ENCODE data around the gene SLC35B4. TPM values are rescaled to one million over a fixed set of nuclear protein-coding genes. Genes with fewer than 3 reads are reported as not detected.

The SLC35B4 gene
- total and polyA plus RNA-seq, 4 donors: 3.6 to 25.7 (median 10.5) TPM

DNA sequence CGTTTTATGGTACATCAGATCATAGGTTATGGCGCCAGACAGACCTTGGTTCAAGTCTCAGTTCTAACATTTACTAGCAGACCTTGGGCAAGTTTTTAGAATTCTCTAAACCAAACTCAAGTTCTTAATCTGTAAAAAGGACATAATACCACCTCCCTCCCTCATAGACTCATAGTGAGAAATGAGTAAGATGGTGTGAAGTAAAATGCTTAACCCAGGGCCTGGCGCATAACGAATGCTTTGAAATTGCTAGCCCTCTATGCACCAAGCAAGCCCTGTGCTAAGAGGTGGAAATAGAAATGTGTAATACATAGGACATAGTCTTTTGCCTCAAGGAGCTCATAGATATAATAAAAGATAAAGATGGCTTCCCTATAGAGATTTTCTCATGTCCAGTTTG, 17.7 kb upstream of the SLC35B4 start:
- 83 to 85% methylated on average over 4 of the region's 4 CpGs for WGBS, 2 donors
- H3K27ac ChIP-seq (ENCODE audit: low read depth in 1 of 2, low read length in 1 of 2): no peak overlapping the region
- peaks cover 0 to 8% (median 0%) of the 10 kb centered on the region in 4 donors for H3K9me3 ChIP-seq (ENCODE audit: control insufficient read depth in 4 of 4, insufficient read depth in 3 of 4, low read length in 3 of 4)
- ATAC-seq (ENCODE audit: insufficient read depth, low FRiP score) (no peak), DNase-seq (no peak)
- no peak overlapping the region for H3K9ac ChIP-seq (ENCODE audit: insufficient read depth in 1 of 2, low read length in 2 of 2)
- H3K4me1 ChIP-seq (ENCODE audit: control insufficient read depth in 5 of 5, insufficient read depth in 5 of 5, low read length in 5 of 5): no peaks in the 10 kb centered on the region
- no peak overlapping the region for H3K4me3 ChIP-seq
- no peaks in the 10 kb centered on the region for H3K36me3 ChIP-seq (ENCODE audit: control insufficient read depth in 4 of 4, insufficient read depth in 4 of 4, low read length in 4 of 4)
- no peak for TF ChIP-seq CTCF (IDR thresholded peaks at IDR 0.05; ENCODE audit: control extremely low read depth, extremely low read depth)
- H3K27me3 ChIP-seq (ENCODE audit: control insufficient read depth in 3 of 3, insufficient read depth in 3 of 3, low read length in 2 of 3): no peaks in the 10 kb centered on the region

- 85 to 87% methylated on average over 13 of the region's 13 CpGs for WGBS, 2 donors
- TF ChIP-seq CTCF (IDR thresholded peaks at IDR 0.05; ENCODE audit: control extremely low read depth, extremely low read depth): no peak
- Histone ChIP-seq H3K9ac (ENCODE audit: insufficient read depth in 1 of 2, low read length in 2 of 2) (no peak overlapping the region), H3K27me3 (ENCODE audit: control insufficient read depth in 3 of 3, insufficient read depth in 3 of 3, low read length in 2 of 3) (no peaks in the 10 kb centered on the region), H3K27ac (ENCODE audit: low read depth in 1 of 2, low read length in 1 of 2) (no peak overlapping the region), H3K4me1 (ENCODE audit: control insufficient read depth in 5 of 5, insufficient read depth in 5 of 5, low read length in 5 of 5) (no peaks in the 10 kb centered on the region), H3K36me3 (ENCODE audit: control insufficient read depth in 4 of 4, insufficient read depth in 4 of 4, low read length in 4 of 4) (no peaks in the 10 kb centered on the region), H3K9me3 (ENCODE audit: control insufficient read depth in 4 of 4, insufficient read depth in 3 of 4, low read length in 3 of 4) (peaks cover 0 to 8% (median 0%) of the 10 kb centered on the region in 4 donors), H3K4me3 (no peak overlapping the region)
- no peak for ATAC-seq (ENCODE audit: insufficient read depth, low FRiP score)
- no peak for DNase-seq
These were observed 17.2 kb upstream of the SLC35B4 start for GRCh38 chr7:134333943-134334342.

GRCh38 chr7:134332892-134333291, 16.2 kb upstream of the SLC35B4 start:
- Histone ChIP-seq H3K27ac (ENCODE audit: low read depth in 1 of 2, low read length in 1 of 2) (no peak overlapping the region), H3K27me3 (ENCODE audit: control insufficient read depth in 3 of 3, insufficient read depth in 3 of 3, low read length in 2 of 3) (no peaks in the 10 kb centered on the region), H3K4me1 (ENCODE audit: control insufficient read depth in 5 of 5, insufficient read depth in 5 of 5, low read length in 5 of 5) (no peaks in the 10 kb centered on the region), H3K4me3 (no peak overlapping the region), H3K9me3 (ENCODE audit: control insufficient read depth in 4 of 4, insufficient read depth in 3 of 4, low read length in 3 of 4) (peaks cover 0 to 5% (median 0%) of the 10 kb centered on the region in 4 donors), H3K9ac (ENCODE audit: insufficient read depth in 1 of 2, low read length in 2 of 2) (no peak overlapping the region), H3K36me3 (ENCODE audit: control insufficient read depth in 4 of 4, insufficient read depth in 4 of 4, low read length in 4 of 4) (no peaks in the 10 kb centered on the region)
- DNase-seq (no peak), ATAC-seq (ENCODE audit: insufficient read depth, low FRiP score) (no peak)
- WGBS, 2 donors: 90 to 93% methylated on average over 1 of the region's 1 CpG
- TF ChIP-seq CTCF (IDR thresholded peaks at IDR 0.05; ENCODE audit: control extremely low read depth, extremely low read depth): no peak

GRCh38 chr7:134331393-134331792, 14.7 kb upstream of the SLC35B4 start:
- no peaks in the 10 kb centered on the region for H3K4me1 ChIP-seq (ENCODE audit: control insufficient read depth in 5 of 5, insufficient read depth in 5 of 5, low read length in 5 of 5)
- H3K27ac ChIP-seq (ENCODE audit: low read depth in 1 of 2, low read length in 1 of 2): no peak overlapping the region
- no peaks in the 10 kb centered on the region for H3K36me3 ChIP-seq (ENCODE audit: control insufficient read depth in 4 of 4, insufficient read depth in 4 of 4, low read length in 4 of 4)
- no peak overlapping the region for H3K4me3 ChIP-seq
- WGBS, 2 donors: 95 to 96% methylated on average over 7 of the region's 7 CpGs
- peaks cover 0 to 5% (median 0%) of the 10 kb centered on the region in 4 donors for H3K9me3 ChIP-seq (ENCODE audit: control insufficient read depth in 4 of 4, insufficient read depth in 3 of 4, low read length in 3 of 4)
- DNase-seq (no peak), ATAC-seq (ENCODE audit: insufficient read depth, low FRiP score) (no peak)
- no peak for TF ChIP-seq CTCF (IDR thresholded peaks at IDR 0.05; ENCODE audit: control extremely low read depth, extremely low read depth)
- no peak overlapping the region for H3K9ac ChIP-seq (ENCODE audit: insufficient read depth in 1 of 2, low read length in 2 of 2)
- no peaks in the 10 kb centered on the region for H3K27me3 ChIP-seq (ENCODE audit: control insufficient read depth in 3 of 3, insufficient read depth in 3 of 3, low read length in 2 of 3)

Measured in lung (tissue), 12 donors.